IPS-20b (cell line): Measurements from ENCODE around the gene CKAP2.

ENCODE experiments used
- H3K27ac ChIP-seq: one replicate; pipeline ENCODE4 v1.5.1; 2013; ENCODE audit warnings: low read length
- H3K27me3 ChIP-seq: 2 replicates; pipeline ENCODE4 v1.6.1; 2013; ENCODE audit warnings: mild to moderate bottlenecking, low read length, inconsistent platforms; ENCODE audit not compliant: insufficient read depth
- H3K36me3 ChIP-seq: 2 replicates; pipeline ENCODE4 v1.6.1; 2013; ENCODE audit warnings: low read depth, mild to moderate bottlenecking, inconsistent platforms, low read length, moderate library complexity; ENCODE audit not compliant: insufficient read depth
- H3K4me1 ChIP-seq: 2 replicates; pipeline ENCODE4 v1.6.1; 2013; ENCODE audit warnings: mild to moderate bottlenecking, control low read depth, inconsistent platforms, low read length, moderate library complexity; ENCODE audit not compliant: insufficient read depth
- H3K4me3 ChIP-seq: 2 replicates; pipeline ENCODE4 v1.5.1; 2013; ENCODE audit warnings: mild to moderate bottlenecking, low read length, inconsistent platforms
- H3K9ac ChIP-seq: 2 replicates; pipeline ENCODE4 v1.6.1; 2013; ENCODE audit warnings: low read depth, mild to moderate bottlenecking, inconsistent platforms, low read length, moderate library complexity
- H3K9me3 ChIP-seq: 2 replicates; pipeline ENCODE4 v1.6.1; 2013; ENCODE audit warnings: mild to moderate bottlenecking, low read depth, low read length, inconsistent platforms; ENCODE audit not compliant: insufficient read depth

CKAP2 gene

DNA sequence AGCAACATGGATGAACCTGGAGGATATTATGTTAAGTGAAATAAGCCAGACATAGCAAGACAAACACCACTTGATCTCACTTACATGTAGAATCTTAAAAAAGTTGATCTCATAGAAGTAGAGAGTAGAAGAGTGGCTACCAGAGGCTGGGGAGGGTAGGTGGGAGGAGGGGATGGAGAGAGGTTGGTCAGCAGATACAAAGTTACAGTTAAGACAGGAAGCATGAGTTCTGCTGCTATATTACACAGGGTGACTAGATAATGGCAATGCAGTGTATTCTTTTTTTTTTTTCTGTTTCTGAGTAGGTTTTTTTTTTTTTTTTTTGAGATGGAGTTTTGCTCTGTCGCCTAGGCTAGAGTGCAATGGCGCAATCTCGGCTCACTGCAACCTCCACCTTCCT, 34.1 kb upstream of the CKAP2 start:
- no peak overlapping the region for H3K4me3 ChIP-seq
- H3K27me3 ChIP-seq, result no peaks in the 10 kb centered on the region
- H3K4me1 ChIP-seq, result no peaks in the 10 kb centered on the region
- H3K27ac ChIP-seq, result no peak overlapping the region
- no peaks in the 10 kb centered on the region for H3K9me3 ChIP-seq
- peaks cover 67% of the 10 kb centered on the region for H3K36me3 ChIP-seq
- no peak overlapping the region for H3K9ac ChIP-seq

DNA sequence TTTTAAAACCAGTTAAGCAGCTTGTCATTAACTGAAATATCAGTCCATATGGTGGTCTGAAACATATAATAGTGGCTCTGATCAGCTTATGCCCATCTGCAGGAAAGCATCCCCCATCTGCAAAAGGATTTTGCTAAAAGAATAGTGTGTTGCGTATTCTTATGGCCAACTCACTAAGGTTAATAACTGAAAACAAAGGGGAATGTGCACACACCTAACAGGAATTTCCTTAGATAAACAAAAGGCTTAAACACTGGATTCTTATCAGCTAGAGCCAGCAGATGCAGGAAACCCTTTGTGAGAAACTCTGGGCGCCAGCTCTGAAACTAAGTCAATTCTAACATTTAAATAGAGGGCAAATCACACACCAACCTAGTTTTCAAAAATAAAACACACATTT, 27.0 kb upstream of the CKAP2 start:
- H3K27me3 ChIP-seq, result no peaks in the 10 kb centered on the region
- no peak overlapping the region for H3K4me3 ChIP-seq
- no peaks in the 10 kb centered on the region for H3K9me3 ChIP-seq
- no peak overlapping the region for H3K9ac ChIP-seq
- H3K36me3 ChIP-seq, result peaks cover 60% of the 10 kb centered on the region
- H3K4me1 ChIP-seq, result no peaks in the 10 kb centered on the region
- no peak overlapping the region for H3K27ac ChIP-seq

DNA sequence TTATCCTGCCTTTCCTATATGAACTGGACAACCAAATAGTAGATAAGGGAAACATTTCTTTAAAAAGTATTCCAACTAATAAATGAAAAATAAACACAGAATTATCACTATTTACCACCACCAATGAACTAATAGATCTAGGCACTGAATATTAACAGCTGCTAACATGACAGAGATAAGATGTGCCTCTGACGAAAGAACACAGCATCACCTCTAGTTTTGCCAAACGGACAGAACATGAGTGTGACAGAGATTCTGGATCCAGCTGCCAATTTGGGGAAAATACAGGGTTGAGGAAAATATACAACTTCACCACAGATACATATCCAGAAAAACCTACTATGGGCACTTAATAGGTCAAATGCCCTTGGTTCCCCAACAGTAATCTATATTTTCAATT, 22.8 kb upstream of the CKAP2 start:
- H3K27ac ChIP-seq, result no peak overlapping the region
- H3K4me3 ChIP-seq, result no peak overlapping the region
- H3K27me3 ChIP-seq, result no peaks in the 10 kb centered on the region
- H3K9me3 ChIP-seq, result no peaks in the 10 kb centered on the region
- H3K9ac ChIP-seq, result no peak overlapping the region
- peaks cover 71% of the 10 kb centered on the region for H3K36me3 ChIP-seq
- H3K4me1 ChIP-seq, result no peaks in the 10 kb centered on the region

DNA sequence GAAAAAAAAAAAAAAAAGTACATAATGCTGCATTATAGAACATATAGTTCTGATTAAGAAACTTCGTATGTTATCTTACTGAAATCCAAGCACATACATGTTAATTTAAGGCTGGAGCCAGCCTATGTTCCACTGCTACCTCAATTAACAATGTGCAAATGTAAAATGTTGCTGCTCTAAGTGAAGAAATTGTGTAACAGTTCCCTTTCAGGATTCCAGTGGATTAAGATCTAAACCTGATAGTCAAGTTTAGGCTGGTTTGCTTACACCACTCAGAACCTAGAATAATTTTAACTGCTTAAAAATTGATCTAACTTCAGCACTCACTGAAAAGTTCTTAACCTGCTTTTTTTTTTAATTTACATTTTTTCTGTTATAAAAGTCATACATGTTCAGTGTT, 9.0 kb upstream of the CKAP2 start:
- Histone ChIP-seq H3K4me3 (no peak overlapping the region), H3K9ac (no peak overlapping the region), H3K27me3 (no peaks in the 10 kb centered on the region), H3K27ac (no peak overlapping the region), H3K4me1 (no peaks in the 10 kb centered on the region), H3K36me3 (peaks cover 11% of the 10 kb centered on the region; the same call in 1 of the 2 replicates), H3K9me3 (no peaks in the 10 kb centered on the region)

DNA sequence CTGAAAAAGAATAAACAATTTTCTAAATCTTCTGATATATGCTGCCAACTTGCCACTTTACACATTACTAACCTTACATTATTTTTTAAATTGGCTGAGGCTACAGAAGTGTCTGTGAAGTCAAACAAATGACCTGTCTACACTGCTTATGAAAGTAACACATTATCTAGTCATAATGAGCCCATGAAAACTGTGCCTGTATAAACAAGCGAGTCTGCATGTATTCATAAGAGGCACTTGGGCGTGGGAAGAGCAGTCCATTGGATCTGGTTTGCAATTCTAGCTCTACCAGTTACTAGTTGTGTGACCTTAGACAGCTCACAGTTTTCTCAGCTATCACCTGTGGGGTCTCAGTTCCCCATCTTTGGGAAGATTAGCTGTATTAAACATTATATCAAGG, 7.9 kb upstream of the CKAP2 start:
- Histone ChIP-seq H3K27ac (no peak overlapping the region), H3K4me3 (no peak overlapping the region), H3K9me3 (no peaks in the 10 kb centered on the region), H3K9ac (no peak overlapping the region), H3K27me3 (no peaks in the 10 kb centered on the region), H3K4me1 (no peaks in the 10 kb centered on the region), H3K36me3 (peaks cover 3% of the 10 kb centered on the region; the same call in 1 of the 2 replicates)

DNA sequence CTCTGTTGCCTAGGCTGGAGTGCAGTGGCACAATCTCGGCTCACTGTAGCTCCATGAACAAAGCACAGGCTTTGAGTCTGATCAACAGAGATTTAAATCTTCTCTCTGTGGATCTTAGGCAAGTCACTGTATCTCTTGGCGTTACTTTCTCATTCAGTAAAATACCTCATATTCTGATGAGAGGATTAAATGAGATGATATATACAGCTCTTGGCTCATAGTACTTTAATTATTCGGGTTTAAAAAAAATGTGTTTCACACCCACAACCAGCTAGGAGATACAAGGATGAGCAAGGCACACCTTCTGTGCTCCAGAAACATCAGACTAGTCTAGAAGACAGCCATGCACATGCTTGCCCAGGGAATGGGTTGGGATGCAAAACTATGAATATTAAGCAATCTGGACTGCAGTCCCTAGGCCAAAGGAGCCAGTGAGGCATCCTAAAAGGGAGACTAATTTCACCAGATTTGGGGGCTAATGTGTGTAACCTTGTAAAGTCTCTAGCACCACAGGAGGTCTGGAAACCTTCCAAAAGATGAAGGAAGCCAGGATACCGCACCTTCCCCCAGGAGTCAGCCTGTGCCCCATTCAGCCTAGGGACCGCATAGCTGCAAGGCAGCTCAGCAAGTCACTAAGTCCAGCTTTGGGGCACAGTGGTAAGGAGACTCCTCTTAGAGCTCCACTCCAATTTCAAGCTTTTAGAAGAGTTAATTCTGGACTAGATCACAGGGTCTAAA, 7.3 kb upstream of the CKAP2 start:
- H3K27ac ChIP-seq, result no peak overlapping the region
- no peaks in the 10 kb centered on the region for H3K4me1 ChIP-seq
- no peak overlapping the region for H3K4me3 ChIP-seq
- H3K36me3 ChIP-seq, result no peaks in the 10 kb centered on the region
- H3K9me3 ChIP-seq, result no peaks in the 10 kb centered on the region
- H3K27me3 ChIP-seq, result no peaks in the 10 kb centered on the region
- H3K9ac ChIP-seq, result no peak overlapping the region

DNA sequence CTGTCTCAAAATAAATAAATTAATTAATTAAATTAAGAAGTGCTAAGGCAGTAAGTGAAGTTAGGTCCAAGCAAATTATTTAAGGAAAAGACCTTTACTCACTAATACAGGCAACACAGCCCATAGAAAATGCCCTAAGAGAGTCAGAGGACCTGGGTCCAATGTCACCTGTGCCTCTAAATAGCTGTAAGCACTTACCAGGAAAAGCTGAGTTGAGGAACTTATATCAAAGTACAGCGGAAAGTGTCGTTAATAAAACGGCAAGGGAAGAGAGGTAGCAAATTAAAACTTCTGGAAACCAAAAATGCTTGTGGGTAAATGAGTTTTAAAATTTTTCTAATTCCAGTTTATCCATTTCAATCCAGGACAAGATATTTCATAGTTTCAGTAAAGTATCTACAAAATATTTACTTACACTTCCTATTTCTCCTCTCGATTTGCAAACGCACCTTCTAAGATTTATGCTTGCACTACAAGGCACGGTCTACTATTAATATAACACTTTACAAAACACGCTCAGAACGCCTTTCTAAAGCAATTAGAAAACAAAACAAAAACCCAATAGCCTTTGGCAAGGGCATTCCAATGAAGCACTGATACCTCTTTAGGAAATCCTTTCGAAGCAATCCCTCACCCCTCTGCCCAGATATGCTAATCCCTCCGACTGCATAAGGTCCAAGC, 5.8 kb upstream of the CKAP2 start:
- Histone ChIP-seq H3K9me3 (no peaks in the 10 kb centered on the region), H3K27ac (no peak overlapping the region), H3K9ac (peak overlapping the region; percentile 89), H3K4me3 (peak overlapping the region; percentile 85), H3K4me1 (peaks cover 3% of the 10 kb centered on the region; the same call in 1 of the 2 replicates), H3K27me3 (no peaks in the 10 kb centered on the region; the same call in 1 of the 2 replicates), H3K36me3 (no peaks in the 10 kb centered on the region)

DNA sequence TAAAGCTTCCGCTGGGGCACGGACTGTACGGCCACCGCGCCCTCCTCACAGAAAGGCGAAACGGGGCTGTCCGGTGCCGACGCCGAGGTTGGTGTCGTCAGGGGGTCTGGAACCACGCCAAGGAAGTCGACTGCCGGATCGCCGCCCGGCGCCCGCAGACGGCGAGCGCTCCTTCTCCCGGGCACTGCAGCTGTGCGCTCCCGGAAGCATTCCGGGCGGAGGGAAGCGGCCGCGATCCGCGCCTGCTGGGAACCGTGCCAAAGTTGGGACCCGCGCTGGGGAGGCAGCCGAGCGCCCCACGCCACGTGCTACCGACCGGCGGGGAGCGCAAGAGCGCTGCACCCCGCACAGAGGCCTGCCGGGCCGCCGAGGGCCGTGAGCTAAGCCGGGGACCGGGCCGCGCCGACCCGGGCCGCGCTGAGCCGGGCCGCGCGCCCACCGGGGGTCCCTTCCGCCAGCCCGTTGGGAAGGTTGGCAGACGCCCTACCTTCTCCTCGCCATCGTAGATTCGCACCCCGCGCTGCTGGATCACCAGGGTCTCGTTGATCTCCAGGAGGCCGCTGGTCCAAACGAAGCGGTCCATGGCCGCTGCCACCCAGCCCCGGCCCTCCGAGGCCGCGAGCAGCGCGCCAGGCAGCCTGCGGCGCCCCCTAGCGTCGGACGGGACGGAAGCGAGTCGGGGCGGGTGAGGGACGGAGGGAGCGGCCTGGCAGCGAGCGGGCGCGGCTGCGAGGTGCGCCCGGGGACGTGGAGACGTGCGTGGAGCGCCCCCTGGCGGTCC, 5.1 kb upstream of the CKAP2 start, which contains the start of gene VPS36:
Gene VPS36, minus strand, starts transcription at position 623 of the 781 bp plus-strand sequence. Its CDS starts 40 bp downstream, at position 583.
- Histone ChIP-seq H3K27me3 (no peaks in the 10 kb centered on the region; the same call in 1 of the 2 replicates), H3K27ac (peak within 1 kb of the TSS; percentile 23), H3K4me1 (peaks cover 4% of the 10 kb centered on the region; the same call in 1 of the 2 replicates), H3K4me3 (peak within 1 kb of the TSS; percentile 85), H3K36me3 (no peaks in the 10 kb centered on the region), H3K9ac (peak within 1 kb of the TSS; percentile 89), H3K9me3 (no peaks in the 10 kb centered on the region)

DNA sequence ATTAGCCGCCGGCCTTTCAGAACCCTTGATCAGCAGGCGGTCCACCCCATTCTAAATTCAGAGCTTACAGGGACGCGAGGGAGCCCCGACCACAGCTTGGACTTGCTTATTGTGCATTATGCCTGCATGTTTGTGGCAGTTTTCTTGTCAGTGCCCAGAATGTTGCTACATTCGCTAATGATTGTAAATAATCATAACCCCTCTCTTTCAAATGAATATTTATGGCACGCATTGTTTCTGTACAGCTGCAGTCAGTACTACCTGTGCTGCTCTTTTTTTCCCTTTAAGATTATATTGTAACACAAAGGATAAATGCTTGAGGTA, 4.5 kb upstream of the CKAP2 start:
- Histone ChIP-seq H3K4me1 (peaks cover 4% of the 10 kb centered on the region; the same call in 1 of the 2 replicates), H3K36me3 (no peaks in the 10 kb centered on the region), H3K27me3 (no peaks in the 10 kb centered on the region; the same call in 1 of the 2 replicates), H3K9me3 (no peaks in the 10 kb centered on the region), H3K27ac (no peak overlapping the region), H3K4me3 (peak overlapping the region; percentile 85; the same call in 1 of the 2 replicates), H3K9ac (no peak overlapping the region)

DNA sequence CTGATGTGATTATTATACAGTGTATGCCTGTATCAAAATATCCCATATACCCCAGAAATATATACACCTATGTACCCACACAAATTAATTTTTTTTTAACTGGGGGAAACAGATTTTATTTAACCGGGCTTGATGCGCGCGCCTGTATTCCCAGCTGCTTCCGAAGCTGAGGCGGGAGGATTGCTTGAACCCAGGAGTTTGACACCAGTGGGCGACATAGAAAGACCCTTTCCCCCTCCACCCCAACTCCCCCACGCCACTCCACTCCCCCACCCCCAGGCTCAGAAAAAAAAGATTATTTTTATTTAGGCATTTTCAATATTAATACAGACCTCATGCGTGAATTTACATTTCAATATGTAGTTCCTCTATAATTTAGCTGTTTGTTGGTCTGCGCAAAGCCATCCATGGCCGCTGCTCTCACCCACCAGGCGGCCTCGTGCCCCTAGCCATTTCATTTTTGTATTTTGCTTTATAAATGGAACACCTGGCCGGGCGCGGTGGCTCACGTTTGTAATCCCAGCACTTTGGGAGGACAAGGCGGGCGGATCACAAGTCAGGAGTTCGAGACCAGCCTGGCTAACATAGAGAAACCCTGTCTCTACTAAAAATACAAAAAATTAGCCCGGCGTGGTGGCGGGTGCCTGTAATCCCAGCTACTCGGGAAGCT, 4.0 kb upstream of the CKAP2 start:
- H3K4me3 ChIP-seq, result peak overlapping the region; percentile 85; the same call in 1 of the 2 replicates
- peaks cover 4% of the 10 kb centered on the region; the same call in 1 of the 2 replicates for H3K4me1 ChIP-seq
- no peaks in the 10 kb centered on the region for H3K9me3 ChIP-seq
- H3K27ac ChIP-seq, result no peak overlapping the region
- no peak overlapping the region for H3K9ac ChIP-seq
- H3K27me3 ChIP-seq, result no peaks in the 10 kb centered on the region; the same call in 1 of the 2 replicates
- no peaks in the 10 kb centered on the region for H3K36me3 ChIP-seq

DNA sequence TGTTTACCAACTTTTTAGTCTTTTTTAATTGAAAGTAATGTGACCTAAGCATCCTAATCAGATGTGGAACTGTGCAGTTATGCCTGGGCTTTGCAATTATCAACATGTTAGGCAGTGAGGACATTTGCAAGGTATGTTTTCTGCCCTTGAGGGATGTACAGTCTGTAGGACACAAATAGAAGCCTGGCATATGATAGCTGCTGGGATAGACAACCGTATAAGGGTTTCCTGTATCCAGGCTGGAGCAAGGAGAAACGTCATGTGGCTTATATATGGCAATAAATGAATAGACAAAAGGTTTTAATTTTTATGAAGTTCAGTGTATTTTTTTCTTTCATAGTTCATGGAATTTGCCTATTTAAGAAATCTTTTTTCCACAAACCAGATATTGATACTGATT, 2.8 kb upstream of the CKAP2 start:
- no peak overlapping the region for H3K9ac ChIP-seq
- no peak overlapping the region for H3K27ac ChIP-seq
- no peak overlapping the region for H3K4me3 ChIP-seq
- peaks cover 11% of the 10 kb centered on the region for H3K36me3 ChIP-seq
- H3K27me3 ChIP-seq, result no peaks in the 10 kb centered on the region; the same call in 1 of the 2 replicates
- H3K4me1 ChIP-seq, result peaks cover 4% of the 10 kb centered on the region; the same call in 1 of the 2 replicates
- no peaks in the 10 kb centered on the region for H3K9me3 ChIP-seq
